KBM-7 (cell line): Measurements from ENCODE around the gene ABCA10.
"Not testable (repeated sequence)": the region's sequence is repeated elsewhere in the genome, so short reads cannot be mapped to it uniquely, and the experiment has no call there.

ENCODE experiments used
- DNase-seq: peaks from one replicate; pipeline ENCODE4 v3.0.0-alpha.2; 2015
- in situ Hi-C: fragments of 300-500 bp; cut with MboI; formaldehyde crosslinking; loops from 2 replicates; pipeline ENCODE4 v1.14.3; 2020; ENCODE audit warnings: low sequenced_read_pairs, low pct_unique_long_range_greater_than_20kb, mixed read lengths

Gene ABCA10

DNA sequence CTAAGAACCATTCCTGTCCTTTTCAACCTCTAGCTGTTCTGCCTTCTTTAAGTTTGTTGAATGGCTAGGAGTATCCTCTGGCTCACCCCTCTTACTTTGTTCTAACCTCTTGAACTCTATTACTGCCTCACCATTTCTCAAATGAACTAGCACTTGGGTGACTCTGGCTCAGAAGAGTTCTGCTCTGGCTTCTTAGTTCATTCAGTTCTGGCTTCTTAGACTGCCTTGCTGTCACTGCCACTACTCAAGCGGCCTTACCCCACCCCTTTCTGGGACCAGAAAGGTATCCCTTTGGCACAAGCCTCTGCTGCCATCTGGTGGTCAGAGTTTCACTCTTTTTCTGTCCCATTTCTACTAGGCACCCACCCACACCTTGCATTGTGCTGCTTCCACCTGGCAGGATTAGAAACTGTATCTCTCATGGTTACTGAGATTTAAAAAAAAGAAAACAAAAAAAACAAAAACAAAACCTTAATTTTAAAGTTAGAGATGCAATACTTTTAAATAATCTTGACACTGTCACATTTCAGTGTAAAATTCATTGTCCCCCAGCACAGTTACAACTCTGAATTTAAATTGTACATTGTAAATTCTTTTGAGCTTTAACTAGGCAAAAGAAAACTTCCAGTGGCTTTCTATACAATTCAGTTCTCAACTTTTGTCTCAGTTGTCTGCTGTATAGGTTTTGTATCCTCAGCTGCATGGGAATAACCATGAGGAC lies 6.9 kb upstream of the ABCA10 start:
- in situ Hi-C loops, result loop anchor here (10.0 to 25.0 kb wide), 2 partner anchors 173 to 461 kb away; partner anchors contain the start of gene ABCA9
- peak; percentile 97 for DNase-seq

DNA sequence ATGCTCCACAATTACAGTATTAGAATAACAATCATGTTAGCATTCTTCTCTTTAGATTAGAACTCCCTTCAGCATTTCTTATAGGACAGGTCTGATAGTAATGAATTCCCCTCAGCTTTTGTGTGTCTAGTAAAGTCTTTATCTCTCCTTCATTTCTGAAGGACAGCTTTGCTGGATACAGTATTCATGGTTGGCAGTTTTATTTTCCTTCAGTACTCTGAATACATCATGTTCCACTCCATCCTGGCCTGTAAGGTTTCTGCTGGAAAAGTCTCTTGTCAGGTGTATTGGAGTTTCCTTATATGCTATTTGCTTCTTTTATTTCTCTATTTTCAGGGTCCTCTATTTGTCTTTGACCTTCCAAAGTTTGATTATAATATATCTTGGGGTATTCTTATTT lies 4.0 kb upstream of the ABCA10 start:
- in situ Hi-C loops, result loop anchor here (10.0 to 25.0 kb wide), 2 partner anchors 170 to 458 kb away; partner anchors contain the start of gene ABCA9
- peak; percentile 14 for DNase-seq

DNA sequence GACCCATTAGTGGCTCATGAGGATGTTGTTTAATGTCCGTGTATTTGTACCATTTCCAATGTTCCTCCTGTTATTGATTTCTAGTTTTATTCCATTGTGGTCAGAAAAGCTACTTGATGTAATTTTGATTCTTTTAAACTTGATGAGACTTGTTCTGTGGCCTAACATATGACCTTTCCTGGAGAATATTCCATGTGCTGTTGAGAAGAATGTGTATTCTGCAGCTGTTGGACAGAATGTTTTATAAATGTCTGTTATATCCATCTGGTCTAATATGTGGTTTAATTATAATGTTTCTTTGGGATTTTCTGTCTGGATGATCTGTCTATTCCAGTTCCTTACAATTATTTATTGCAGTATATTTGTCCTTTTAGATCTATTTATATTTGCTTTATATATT lies 2.9 kb upstream of the ABCA10 start:
- no peak for DNase-seq
- in situ Hi-C loops, result loop anchor here (10.0 to 25.0 kb wide), 2 partner anchors 169 to 457 kb away; partner anchors contain the start of gene ABCA9

DNA sequence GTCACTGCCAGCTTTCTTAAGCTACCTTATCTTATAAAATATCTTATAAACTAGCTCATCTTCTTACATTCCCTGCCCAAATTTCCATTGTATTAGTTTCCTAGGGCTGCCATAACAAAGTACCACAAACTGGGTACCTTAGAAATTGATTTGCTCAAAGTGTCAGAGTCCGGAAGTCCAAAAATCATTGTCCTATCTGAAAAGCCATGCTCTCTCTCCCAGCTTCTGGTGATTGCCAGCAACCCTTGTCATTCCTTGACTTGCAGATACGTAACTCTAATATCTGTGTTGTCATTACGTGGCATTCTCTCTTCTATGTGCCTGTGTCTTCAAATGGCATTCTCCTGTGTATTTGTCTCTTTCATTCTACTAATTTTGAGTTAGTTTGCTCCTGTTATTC lies 2.3 kb upstream of the ABCA10 start:
- in situ Hi-C loops, result loop anchor here (10.0 to 25.0 kb wide), 2 partner anchors 169 to 456 kb away; partner anchors contain the start of gene ABCA9
- no peak for DNase-seq

DNA sequence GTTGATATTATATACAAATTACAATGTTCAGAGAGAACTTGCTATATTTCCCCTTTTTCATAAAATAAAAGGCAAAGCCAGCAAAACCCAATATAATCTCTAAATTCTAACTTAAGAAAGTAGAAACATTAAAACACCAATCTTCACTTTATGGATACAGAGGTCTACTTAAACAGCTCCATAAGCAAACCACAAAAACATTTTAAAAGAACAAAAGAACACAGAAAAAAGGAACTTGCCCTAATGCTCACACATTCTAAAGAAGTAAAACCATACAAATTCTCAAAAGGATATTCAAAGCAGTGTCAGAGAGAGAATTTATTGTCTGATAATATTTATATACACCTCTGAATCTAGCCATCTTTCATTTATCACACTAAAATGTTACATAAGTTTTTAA lies 606 bp downstream of the ABCA10 start:
- in situ Hi-C loops, result loop anchor here (25.0 kb wide), 1 partner anchor 166 kb away; the partner anchor contains the start of gene ABCA9

DNA sequence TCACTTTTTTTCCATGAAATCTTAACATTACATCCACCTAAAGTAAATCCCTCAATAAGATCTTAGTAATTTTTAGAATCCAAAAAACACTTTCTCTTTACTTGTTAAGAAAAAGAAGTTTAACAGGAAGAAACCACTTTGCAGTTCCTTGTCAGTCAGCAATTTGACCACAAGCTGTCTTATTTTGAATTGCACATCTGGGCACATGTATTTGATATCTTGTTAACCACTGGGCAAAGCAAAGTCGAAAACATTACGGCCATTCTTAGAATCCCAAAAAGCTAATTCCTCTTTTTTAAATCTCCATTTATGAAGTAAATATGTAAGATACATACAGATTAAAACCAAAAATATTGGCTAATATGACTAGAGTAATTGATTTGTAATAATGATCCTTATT lies 1.1 kb downstream of the ABCA10 start:
- peak; percentile 88 for DNase-seq
- in situ Hi-C loops, result loop anchor here (25.0 kb wide), 1 partner anchor 165 kb away; the partner anchor contains the start of gene ABCA9

More for the DNA sequence above, 606 bp downstream of the ABCA10 start:
- no peak for DNase-seq

DNA sequence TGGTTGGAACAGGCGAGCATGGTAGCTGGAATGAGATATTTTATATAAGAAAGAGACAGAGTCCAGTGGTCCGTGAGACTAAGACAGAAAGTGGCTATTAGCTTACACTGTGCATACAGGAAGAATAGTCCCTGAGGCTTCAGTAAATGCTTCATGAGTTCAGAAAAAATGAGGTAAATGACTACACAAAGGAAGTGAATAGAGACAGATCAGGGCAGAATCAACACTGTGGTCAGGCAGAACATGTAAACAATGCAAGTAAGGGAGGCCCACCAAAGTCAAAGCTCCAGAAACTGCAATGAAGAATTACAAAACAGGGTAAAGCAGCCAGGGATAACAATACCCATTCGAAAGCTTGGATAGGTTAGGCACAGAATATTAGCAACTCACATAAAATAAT lies 4.8 kb downstream of the ABCA10 start:
- DNase-seq, result no peak
- in situ Hi-C loops, result no loop called here

DNA sequence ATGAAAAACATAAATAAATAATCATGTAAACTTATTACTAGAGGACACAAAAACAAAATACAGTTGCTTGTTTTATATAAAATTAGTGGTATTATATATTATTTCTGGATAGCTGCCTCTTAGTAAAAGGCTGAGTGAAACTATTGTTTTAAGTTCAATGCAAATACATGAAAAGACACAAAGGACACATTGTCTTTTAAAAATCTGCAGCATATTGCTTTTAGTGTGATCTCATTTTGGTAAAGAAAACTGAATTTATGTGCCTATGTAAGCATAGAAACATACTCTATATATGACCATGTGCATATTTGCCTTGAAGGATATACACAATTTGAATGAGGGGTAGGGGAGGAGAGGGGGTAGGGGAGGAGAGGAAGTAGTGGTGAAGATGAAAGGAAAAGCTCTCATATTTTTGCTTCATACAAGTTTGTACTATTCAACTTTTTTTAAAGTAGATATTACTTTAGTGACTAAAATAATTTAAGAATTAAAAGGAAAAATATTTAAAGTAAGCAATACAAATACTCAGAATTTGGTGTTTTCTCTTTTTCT lies 5.8 kb downstream of the ABCA10 start:
- in situ Hi-C loops, result no loop called here
- DNase-seq, result no peak

DNA sequence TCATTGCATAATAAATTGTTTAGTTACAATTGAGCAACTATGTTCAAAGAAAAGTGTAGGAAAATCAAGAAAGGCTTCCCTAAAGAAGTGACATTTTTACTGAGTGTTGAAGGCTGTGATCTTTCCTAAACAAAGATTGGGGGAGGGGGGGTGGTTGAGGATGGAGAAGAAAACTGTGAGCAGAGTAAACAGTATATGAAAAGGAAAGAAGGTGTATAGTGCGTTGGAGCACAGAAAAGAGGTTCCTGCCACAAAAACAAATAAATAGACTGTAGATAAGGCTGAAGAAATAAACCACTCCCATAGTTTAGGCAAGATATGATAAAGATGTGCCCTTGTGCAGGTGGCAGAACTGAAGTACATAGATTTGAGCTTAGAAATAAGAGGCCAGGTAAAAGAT lies 8.5 kb downstream of the ABCA10 start:
- in situ Hi-C loops, result no loop called here
- no peak for DNase-seq

DNA sequence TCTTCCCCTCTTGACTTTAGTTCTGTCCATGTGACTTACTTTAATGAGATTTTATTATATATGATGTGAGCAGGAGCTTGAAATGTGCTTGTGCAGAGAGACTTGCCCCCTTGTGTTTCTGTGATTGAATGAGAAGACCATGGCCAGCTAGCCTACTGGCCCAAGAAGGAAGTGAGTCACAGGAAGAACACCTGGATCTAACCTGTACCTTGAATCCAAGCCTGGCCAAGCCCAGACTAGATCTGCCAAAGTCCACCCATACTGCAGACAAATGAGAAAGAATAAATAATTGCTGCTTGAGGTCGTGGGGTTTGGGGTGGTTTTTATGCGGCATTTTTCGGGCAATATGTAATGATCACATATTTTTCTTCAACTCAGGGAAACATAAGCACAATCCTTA lies 9.6 kb downstream of the ABCA10 start:
- in situ Hi-C loops, result no loop called here
- no peak for DNase-seq

DNA sequence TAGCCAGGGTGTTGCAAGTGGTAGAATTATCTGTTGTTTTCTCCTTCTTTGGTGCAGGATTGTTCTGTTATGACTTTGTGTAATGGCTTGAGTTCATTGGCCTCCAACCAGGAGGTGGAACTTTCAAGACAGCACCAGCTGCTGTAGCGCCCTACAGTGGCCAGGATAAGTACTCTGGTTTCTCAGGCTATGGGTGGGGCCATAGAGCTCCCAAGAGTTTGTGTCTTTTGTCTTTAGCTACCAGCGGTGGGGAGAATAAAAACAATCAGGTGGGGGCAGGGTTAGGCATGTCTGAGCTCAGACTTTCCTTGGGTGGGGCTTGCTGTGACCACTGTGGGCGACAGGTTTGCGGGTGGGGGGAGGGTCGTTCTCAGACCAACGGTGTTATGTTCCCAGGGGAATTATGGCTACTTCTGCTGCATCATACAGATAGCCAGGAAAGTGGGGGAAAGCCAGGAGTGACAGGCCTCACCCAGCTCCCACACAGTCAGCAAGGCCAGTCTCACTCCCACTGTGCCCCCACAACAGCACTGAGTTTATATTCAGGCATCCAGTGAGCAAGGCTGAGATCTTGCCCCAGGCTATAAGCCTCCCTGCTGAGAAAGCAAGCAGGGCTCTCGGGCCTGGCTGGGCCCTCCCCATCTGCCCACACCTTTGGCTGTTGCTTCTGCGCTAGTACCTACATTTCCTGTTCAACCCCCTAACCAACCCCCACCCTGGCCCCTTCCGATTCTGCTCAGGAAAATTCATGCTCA lies 15.4 kb downstream of the ABCA10 start:
- peak; percentile 75 for DNase-seq
- in situ Hi-C loops, result no loop called here

DNA sequence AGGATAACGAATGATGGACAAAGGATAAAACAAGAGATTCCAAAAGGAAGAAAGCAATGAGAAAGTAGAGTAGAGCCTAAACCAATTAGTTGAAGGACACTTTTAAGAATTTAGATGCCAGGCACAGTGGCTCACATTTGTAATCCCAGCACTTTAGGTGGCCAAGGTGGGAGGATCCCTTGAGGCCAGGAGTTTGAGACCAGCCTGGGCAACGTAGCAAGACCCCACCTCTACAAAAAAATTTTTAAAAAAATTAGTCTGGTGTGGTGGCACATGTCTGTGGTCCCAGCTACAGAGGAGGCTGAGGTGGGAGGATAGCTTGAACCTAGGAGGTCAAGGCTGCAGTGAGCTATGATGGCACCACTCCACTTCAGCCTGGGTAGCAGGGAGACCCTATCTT lies 20.0 kb downstream of the ABCA10 start:
- no peak for DNase-seq
- in situ Hi-C loops, result no loop called here

DNA sequence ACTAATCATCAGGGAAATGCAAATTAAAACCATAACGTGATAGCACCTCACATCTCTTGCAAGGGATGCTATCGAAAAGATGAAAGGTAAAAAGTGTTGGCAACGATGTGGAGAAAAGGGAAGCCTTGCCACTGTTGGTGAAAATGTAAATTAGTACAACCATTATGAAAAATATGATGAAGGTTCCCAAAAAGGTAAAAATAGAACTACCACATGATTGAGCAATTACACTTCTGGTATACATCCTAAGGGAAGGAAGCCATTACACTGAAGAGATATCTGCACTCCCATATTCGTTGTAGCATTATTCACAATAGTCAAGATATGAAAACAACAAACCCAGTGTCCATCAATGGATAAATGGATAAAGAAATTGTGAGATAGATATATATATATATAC lies 21.5 kb downstream of the ABCA10 start:
- DNase-seq, result peak; percentile 74
- in situ Hi-C loops, result no loop called here

DNA sequence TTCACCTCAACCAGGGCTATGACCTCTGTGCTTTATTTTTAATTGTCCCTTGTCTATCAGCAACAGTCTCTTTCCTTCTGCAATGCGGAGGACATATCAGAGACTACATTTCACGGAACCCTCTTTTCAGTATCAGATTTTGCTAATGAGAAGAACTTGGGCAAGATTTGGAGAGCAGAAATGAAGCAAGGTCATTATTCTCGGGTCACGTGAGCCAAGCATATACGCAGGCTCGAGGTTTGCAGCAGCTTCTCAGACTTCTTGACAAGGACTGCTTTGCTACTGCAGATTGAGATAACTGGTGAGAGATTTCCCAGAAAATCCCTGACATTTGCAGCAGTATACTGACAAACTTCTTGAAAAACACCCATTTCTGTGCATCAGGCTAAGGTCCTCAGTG lies 30.4 kb downstream of the ABCA10 start:
- no peak for DNase-seq
- in situ Hi-C loops, result no loop called here

DNA sequence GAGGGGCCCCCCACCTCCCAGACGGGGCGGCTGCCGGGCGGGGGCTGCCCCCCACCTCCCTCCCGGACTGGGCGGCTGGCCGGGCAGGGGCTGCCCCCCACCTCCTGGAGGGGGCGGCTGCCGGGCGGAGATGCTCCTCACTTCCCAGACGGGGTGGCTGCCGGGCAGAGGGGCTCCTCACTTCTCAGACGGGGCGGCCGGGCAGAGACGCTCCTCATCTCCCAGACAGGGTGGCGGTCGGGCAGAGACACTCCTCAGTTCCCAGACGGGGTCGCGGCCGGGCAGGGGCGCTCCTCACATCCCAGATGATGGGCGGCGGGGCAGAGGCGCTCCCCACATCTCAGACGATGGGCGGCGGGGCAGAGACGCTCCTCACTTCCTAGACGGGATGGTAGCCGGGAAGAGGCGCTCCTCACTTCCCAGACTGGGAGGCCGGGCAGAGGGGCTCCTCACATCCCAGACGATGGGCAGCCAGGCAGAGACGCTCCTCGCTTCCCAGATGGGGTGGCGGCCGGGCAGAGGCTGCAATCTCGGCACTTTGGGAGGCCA lies 32.4 kb downstream of the ABCA10 start:
- DNase-seq, in situ Hi-C loops: not testable (repeated sequence)

DNA sequence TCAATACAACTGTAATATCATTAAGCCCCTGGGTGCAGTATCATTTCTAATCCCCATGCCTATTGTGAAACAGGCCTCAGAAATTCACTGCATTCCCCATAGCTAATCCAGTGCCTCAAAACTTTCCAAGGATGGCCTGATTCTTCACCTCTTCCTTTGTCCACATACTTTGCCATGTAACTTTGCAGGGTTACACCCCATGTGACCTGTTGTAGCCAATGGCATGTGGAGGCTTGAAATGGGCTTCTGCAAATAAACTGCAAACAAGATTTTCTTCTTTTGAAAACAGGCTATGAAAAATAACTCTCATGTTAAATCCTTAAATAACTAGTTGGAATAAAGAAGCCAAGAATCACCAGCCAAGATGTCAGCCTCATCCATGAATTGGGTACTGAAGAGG lies 35.9 kb downstream of the ABCA10 start:
- no peak for DNase-seq
- in situ Hi-C loops, result no loop called here

DNA sequence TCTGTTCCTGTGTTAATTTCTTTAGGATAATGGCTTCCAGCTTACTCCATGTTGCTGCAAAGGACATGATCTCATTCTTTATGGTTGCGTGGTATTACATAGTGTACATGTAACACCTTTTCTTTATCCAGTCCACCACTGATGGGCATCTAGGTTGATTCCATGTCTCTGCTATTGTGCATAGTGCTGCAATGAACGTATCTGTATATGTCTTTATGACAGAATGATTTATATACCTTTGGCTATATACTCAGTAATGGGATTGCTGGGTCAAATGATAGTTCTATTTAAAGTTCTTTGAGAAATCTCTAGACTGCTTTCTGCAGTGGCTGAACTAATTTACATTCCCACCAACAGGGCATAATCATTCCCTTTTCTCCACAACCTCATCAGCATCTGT lies 39.8 kb downstream of the ABCA10 start:
- in situ Hi-C loops, result no loop called here
- no peak for DNase-seq

DNA sequence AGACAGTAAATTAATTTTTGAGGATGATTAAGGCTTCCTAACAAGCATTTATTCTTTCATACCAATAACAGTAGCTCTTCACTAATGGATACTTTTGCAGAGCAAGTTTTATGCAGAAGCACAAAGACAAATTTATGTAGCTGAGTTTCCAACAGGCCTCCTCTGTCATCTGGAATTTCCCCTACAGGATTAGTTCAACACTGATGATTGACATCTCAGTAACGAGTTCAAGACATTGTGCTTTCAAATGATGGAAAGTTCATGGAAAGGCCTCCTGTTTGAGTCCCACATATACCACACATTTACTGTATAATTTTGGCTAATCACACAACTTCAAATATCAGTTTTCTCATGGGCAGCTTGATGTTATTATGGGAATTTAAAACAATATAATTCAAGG lies 40.6 kb downstream of the ABCA10 start:
- DNase-seq, result no peak
- in situ Hi-C loops, result no loop called here

DNA sequence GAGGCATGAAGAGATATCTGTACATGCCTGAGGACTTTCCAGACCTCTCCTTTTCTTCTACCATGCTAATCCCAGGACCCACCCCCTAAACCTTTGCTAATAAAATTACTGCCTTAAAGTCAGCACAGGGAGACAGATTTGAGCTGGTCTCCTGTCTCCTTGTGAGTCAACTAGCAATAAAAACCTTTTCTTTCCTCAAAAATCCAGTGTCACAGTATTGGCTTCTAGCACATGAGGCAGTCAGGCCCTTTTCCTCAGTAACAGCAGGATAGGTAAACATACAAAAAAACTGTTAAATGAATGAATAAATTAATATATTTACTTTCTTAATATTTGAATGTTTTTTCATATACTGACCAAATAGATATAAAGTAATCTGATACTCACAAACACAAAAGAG lies 41.3 kb downstream of the ABCA10 start:
- DNase-seq, result no peak
- in situ Hi-C loops, result no loop called here
